NT2/D1 (cell line): ENCODE measurements around the gene SMIM26.

Experiments
- DNase-seq: peaks from one replicate; pipeline ENCODE4 v3.0.0-alpha.2; 2011; ENCODE audit warnings: low read depth, low spot score
- H3K27me3 ChIP-seq: 2 replicates; pipeline ENCODE4 v1.6.0; 2011; ENCODE audit warnings: mild to moderate bottlenecking; ENCODE audit not compliant: insufficient read length, insufficient read depth
- H3K36me3 ChIP-seq: 2 replicates; pipeline ENCODE4 v1.6.1; 2011; ENCODE audit warnings: mild to moderate bottlenecking, low read length, mixed read lengths; ENCODE audit not compliant: insufficient read depth, insufficient read length
- H3K4me1 ChIP-seq: 2 replicates; pipeline ENCODE4 v1.5.1; 2011; ENCODE audit not compliant: insufficient read depth, insufficient read length
- H3K4me3 ChIP-seq: 2 replicates; pipeline ENCODE4 v1.5.1; 2011; ENCODE audit warnings: low read depth; ENCODE audit not compliant: insufficient read length
- H3K9ac ChIP-seq: 2 replicates; pipeline ENCODE4 v1.6.0; 2011; ENCODE audit warnings: low read depth; ENCODE audit not compliant: insufficient read length
- H3K9me3 ChIP-seq: 2 replicates; pipeline ENCODE4 v1.5.1; 2011; ENCODE audit warnings: mild to moderate bottlenecking, low read length; ENCODE audit not compliant: insufficient read depth
- SUZ12 ChIP-seq: IDR thresholded peaks from 2 replicates; pipeline ENCODE4 v1.6.1; 2011; ENCODE audit not compliant: insufficient read length, insufficient read depth; ENCODE audit errors: extremely low read depth
- YY1 ChIP-seq: IDR thresholded peaks from 2 replicates; pipeline ENCODE4 v1.6.1; 2011; ENCODE audit not compliant: insufficient read length, insufficient read depth
- ZNF274 ChIP-seq: IDR thresholded peaks from 2 replicates; pipeline ENCODE4 v1.6.1; 2011; ENCODE audit warnings: mild to moderate bottlenecking, low read depth, low read length

The SMIM26 gene

DNA sequence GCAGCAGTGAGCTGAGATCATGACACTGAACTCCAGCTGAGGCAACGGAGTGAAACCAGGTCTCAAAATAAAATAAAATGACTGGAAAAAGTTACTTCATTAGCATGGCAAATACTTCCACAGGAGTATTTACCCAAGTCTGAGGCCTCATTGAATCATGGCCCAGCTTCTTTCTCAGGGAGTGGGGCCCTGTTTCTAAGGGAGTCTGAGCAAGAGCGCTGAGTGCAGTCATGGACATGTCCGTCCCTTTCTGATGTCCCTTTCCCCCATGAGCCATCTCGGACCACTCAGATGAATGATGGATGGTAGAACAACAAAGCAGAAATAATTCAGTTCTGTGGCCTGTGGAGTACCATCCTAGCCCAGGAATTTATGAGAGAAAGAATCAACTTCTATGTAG is 12.8 kb downstream of the SMIM26 start:
- DNase-seq, result no peak
- TF ChIP-seq YY1 (no peak), ZNF274 (no peak), SUZ12 (no peak)
- Histone ChIP-seq H3K27me3 (no peaks in the 10 kb centered on the region), H3K9me3 (no peaks in the 10 kb centered on the region), H3K36me3 (no peaks in the 10 kb centered on the region), H3K4me3 (no peak overlapping the region), H3K9ac (no peak overlapping the region), H3K4me1 (no peaks in the 10 kb centered on the region)

DNA sequence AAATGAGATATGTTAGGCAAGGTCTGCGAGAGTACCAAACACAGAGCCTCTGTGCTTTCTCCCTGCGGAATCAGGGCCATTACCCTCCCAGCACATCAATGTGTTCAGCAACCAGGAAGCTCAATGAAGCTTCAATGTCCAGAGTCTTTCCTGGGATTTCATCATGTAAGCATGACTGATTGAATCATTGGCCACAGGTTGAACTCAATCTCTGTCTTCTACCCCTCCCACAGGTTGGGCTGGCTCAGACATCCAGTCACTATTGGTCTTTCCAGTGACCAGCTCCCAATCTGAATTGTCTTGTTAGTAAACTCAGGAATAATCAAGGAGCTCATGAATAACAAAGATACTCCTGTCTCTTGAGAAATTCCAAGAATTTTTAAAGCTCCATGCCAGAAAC is 17.9 kb downstream of the SMIM26 start:
- H3K4me3 ChIP-seq, result no peak overlapping the region
- no peak for TF ChIP-seq SUZ12
- no peak for TF ChIP-seq ZNF274
- no peak for TF ChIP-seq YY1
- DNase-seq, result no peak
- no peaks in the 10 kb centered on the region for H3K27me3 ChIP-seq
- no peaks in the 10 kb centered on the region for H3K4me1 ChIP-seq
- no peaks in the 10 kb centered on the region for H3K36me3 ChIP-seq
- no peak overlapping the region for H3K9ac ChIP-seq
- H3K9me3 ChIP-seq, result no peaks in the 10 kb centered on the region

DNA sequence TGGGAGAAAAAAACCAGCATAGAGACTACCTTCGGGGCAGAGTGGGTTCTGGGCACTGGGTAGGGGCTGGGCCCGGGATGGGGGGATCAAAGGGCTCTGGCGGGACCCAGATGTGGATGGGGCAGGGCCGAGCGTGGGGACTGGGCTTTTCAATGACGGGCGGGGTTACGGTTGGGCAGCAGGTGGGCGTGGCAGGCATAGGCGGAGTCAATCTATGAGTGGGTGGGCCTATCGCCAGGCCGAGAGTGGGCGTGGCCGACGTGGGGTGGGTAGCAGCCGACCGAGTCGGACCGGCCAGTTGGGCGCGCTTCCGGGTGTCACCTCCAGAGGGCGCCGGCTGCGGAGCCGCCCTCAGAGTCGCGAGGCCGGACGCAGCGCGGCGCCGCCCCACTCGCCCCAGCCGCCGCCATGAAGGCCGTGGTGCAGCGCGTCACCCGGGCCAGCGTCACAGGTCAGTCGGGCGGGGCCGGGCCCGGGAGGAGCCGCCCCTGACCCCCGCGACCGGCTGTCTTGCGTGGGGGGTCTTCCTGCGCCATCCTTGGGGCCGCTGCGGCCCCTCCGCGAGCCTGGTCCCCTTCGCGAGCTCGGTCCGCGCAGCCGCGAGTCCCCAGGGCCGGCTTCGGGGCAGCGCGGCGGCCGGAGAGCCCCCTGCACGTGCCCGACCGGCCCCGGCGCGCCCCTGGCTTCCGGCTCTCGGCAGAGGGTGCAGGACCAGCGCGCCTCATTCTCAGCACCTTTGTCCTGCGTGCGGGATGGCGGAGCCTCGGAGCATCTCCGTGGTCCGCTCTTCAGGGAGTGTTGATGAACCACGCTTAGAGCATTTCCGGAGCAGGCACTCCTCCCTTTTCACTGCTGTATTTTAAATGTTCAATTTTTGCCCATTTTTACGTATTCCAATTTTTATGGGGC is 20.7 kb downstream of the SMIM26 start, which contains the start of gene DTD1:
TSS of gene DTD1 (plus strand) at position 390 of the 909 bp plus-strand sequence. CDS start at position 409, 19 bp downstream.
- Histone ChIP-seq H3K36me3 (no peaks in the 10 kb centered on the region), H3K9me3 (no peaks in the 10 kb centered on the region), H3K4me1 (no peaks in the 10 kb centered on the region), H3K27me3 (no peaks in the 10 kb centered on the region), H3K4me3 (peak within 1 kb of the TSS; percentile 49), H3K9ac (peak within 1 kb of the TSS; percentile 76)
- DNase-seq, result peak; percentile 71
- TF ChIP-seq SUZ12 (no peak), ZNF274 (no peak), YY1 (no peak)

DNA sequence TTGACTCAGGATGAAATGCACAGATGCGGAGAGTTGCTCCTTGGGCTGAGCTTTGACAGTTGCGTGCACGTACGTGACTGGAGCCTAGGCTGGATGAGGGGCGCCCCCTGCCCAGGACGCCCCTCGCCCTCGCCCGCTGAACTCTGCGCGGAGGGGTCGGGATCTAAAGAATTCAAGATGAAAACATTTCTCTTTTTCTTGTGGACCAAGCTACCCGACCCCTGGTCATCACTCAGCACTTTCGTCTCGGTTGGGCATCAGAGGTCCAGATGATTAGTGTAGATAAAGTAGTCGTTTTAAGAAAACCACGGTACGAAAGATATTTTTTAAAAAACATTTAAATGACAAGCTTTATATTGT is 21.3 kb downstream of the SMIM26 start:
- DNase-seq, result no peak
- Histone ChIP-seq H3K36me3 (no peaks in the 10 kb centered on the region), H3K9ac (peak overlapping the region; percentile 76), H3K27me3 (no peaks in the 10 kb centered on the region), H3K9me3 (no peaks in the 10 kb centered on the region), H3K4me1 (no peaks in the 10 kb centered on the region), H3K4me3 (peak overlapping the region; percentile 49)
- TF ChIP-seq YY1 (no peak), ZNF274 (no peak), SUZ12 (no peak)

DNA sequence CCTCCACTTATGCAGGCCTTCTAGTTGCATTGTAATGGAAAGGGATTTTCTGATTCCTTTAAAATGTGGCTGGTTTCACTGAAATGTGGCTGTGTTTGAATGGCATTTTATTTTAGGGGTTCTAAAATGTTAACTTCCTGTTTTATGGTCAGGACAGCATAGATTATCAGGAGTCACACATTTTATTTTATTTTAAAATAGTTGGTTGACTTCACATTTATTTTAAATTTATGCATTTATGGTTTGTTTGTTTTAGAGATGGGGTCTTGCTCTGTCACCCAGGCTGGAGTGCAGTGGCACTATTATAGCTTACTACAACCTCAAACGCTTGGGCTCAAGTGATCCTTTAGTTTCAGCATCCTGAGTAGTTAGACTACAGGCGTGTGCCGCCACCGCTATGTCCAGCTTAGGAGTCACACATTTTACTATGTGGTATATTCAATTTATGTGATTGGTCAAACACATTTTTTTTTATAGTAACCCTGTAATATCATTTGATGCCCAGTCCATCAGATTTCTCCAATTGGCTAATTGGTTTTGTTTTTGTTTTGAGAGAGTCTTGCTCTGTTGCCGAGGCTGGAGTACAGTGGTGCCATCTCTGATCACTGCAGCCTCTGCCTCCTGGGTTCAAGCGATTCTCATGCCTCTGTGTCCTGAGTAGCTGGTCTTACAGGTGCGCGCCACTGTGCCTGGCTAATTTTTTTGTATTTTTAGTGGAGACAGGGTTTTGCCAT is 22.9 kb downstream of the SMIM26 start:
- no peaks in the 10 kb centered on the region for H3K9me3 ChIP-seq
- no peak for DNase-seq
- H3K36me3 ChIP-seq, result no peaks in the 10 kb centered on the region
- no peak overlapping the region for H3K9ac ChIP-seq
- H3K4me1 ChIP-seq, result no peaks in the 10 kb centered on the region
- no peaks in the 10 kb centered on the region for H3K27me3 ChIP-seq
- H3K4me3 ChIP-seq, result no peak overlapping the region
- TF ChIP-seq YY1, result no peak
- no peak for TF ChIP-seq ZNF274
- no peak for TF ChIP-seq SUZ12

DNA sequence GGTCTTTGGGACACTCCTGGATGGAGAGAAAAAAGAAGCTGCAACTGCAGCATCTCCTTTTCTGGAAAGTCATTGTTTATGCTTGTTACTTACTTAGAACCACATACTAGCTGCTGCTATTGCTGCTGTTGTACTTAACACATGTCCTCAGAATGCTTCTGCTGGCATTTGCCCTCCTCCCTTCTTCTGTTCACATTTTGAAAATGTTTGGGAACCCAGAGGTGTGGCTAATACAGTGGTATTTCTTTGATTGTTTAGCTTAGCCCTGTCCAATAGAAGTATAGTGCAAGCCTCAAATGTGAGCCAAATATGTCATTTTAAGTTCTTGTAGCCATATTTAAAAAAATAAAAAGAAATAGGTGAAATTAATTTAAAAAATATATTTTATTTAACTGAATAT is 29.0 kb downstream of the SMIM26 start:
- no peak for TF ChIP-seq ZNF274
- no peak for TF ChIP-seq SUZ12
- TF ChIP-seq YY1, result no peak
- H3K27me3 ChIP-seq, result no peaks in the 10 kb centered on the region
- peaks cover 6% of the 10 kb centered on the region for H3K36me3 ChIP-seq
- DNase-seq, result no peak
- H3K9me3 ChIP-seq, result no peaks in the 10 kb centered on the region
- H3K4me3 ChIP-seq, result no peak overlapping the region
- H3K4me1 ChIP-seq, result no peaks in the 10 kb centered on the region
- H3K9ac ChIP-seq, result no peak overlapping the region

DNA sequence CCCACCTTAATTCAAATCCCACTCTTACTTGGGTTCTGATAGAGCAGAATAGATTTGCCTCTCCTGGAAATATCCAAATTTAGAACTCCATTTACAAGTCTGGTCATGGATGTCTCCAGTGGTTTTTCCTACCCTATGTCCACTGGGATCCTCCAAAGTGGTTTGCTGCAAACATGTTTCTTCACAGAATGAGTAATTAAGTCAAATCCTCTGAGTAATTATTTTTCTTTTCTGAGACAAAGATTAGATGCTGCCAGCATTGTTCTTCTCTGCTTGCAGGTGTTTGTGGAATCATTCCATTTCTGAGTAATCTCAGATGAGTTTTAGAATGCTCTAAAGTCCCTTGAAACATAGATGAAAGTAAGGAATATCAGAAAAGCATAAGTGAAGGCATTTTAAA is 42.5 kb downstream of the SMIM26 start:
- Histone ChIP-seq H3K36me3 (no peaks in the 10 kb centered on the region), H3K4me1 (no peaks in the 10 kb centered on the region), H3K9me3 (no peaks in the 10 kb centered on the region), H3K4me3 (no peak overlapping the region), H3K27me3 (no peaks in the 10 kb centered on the region), H3K9ac (no peak overlapping the region)
- TF ChIP-seq ZNF274 (no peak), YY1 (no peak), SUZ12 (no peak)
- DNase-seq, result no peak
